GM12873 (cell line): ENCODE data around the gene PDZK1IP1.

Experiments
- TF ChIP-seq, protein P1 (sequence below): IDR thresholded peaks from 2 replicates; pipeline ENCODE4 v1.5.1; 2012; ENCODE audit warnings: low read depth, mild to moderate bottlenecking, moderate library complexity, low read length, control low read depth; ENCODE audit not compliant: insufficient read depth; ENCODE audit errors: missing control alignments

Gene PDZK1IP1

DNA sequence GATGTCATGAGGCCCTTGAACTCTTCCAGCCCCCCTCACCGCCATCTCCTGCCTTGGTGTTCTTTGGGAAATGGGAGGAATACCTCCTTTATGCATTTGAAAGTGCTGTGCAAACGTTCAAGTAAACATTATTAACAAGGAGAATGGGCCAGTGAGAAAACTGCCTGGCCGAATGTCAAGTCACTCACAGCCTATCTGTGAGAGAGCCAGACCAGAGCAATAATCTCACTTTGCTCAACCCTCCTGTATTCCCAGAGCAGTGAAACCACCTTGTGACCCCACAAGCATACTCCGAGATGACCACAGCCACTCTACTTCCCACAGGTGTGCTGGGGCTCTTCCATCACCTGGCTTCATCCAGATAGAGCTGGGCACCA lies 37.0 kb upstream of the PDZK1IP1 start:
- TF ChIP-seq, protein P1, sequence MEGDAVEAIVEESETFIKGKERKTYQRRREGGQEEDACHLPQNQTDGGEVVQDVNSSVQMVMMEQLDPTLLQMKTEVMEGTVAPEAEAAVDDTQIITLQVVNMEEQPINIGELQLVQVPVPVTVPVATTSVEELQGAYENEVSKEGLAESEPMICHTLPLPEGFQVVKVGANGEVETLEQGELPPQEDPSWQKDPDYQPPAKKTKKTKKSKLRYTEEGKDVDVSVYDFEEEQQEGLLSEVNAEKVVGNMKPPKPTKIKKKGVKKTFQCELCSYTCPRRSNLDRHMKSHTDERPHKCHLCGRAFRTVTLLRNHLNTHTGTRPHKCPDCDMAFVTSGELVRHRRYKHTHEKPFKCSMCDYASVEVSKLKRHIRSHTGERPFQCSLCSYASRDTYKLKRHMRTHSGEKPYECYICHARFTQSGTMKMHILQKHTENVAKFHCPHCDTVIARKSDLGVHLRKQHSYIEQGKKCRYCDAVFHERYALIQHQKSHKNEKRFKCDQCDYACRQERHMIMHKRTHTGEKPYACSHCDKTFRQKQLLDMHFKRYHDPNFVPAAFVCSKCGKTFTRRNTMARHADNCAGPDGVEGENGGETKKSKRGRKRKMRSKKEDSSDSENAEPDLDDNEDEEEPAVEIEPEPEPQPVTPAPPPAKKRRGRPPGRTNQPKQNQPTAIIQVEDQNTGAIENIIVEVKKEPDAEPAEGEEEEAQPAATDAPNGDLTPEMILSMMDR: no peak

DNA sequence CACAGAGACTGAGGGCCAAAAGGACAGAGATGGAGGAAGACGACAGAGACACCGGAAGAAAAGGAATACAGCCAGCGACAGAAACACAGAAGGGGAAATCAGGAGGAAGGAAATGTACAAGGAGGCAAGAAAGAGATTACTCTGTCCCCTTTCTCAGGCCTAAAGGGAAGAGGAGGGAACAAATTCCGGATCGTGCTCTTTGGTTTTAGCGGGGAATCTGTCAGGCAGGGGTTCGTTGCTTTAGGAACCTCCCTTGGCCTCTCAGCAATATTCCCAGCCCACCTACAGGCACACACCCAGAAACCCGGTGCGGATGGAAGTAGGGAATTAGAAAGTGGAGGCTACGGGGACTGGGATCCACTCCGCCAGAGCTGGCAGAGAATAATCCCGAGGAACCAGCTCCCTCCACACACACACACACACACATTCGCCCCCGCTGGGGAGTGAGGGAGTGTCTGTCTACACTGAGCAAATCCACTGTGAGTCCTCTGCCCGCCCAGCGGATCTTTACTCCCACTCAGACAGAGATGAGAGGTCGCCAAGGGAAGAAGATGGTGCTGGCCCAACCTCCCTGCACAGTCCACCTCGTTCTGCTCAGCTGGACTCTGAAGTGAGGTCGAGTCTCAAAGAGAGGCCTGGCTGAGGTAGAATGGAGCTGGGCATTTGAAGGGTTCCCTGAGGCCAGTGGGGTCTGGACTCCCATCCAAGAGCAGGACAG lies 36.4 kb upstream of the PDZK1IP1 start:
- TF ChIP-seq, protein P1: no peak

DNA sequence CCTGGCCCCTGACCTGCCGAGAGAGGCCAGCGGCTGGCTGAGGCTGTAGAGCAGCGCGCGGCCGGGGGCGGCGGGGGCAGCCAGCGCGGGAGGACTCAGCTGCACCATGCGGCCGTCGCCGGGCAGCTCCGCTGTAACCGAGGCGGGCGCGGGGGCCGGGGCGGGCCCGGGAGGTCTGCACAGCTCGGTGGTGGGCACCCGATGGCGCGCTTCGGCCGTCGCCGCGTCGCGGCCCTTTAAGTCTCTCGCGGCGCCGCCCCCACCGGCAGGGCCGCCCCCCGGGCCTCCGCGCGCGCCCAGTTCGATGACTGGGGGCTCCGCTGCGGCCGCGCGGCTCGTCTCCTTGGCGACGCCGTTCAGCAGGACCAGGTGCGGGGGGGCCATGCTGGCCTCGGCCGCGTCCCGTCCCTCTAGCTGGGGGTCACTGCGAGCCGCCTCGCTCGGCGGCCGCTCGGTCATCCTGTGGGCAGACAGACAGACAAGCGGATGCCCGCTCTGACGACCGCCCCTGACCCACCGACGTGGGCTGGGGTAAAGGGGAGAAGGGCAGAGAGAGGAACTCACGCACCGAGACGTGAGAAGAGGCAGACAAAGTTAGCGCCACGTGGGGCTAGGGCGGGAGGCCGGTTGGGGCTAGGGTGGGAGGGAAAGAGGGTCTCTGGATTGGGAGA lies 35.7 kb upstream of the PDZK1IP1 start:
- TF ChIP-seq, protein P1: no peak

GRCh38 chr1:47224676-47225399 lies 35.0 kb upstream of the PDZK1IP1 start:
- TF ChIP-seq, protein P1: no peak

DNA sequence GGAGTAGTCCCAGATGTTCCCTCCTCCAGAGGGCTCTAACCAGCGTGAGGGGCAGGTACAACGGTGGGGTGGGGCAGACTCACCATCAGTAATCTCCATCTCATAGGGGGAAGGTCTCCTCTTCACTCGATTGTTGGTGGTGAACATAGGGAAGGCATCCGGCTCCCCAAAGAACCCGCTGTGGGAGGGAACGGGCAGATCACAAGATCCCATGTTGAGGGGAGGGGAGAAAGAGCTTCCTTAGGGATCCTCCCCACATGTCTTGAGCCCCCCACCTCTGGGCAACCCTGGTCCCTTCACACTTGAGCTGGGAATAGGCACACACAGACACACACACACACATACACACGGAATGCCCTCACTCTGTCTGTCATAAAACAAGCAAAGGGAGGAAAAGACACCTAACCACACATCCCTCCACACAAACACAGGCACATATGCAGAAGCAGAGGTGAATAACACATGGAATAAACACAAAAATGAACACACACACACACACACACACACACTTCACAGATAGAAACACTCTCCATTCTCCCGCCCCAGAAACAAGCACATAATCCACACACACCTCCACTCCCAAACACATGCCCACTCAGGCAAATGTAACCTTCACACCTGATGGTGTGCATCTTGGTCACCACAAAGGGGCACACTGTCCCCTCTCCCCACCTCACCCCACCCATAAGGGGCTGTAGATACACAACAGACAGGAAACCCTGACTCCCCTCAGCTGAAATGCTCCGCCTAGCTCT lies 34.3 kb upstream of the PDZK1IP1 start:
- TF ChIP-seq, protein P1: no peak

- TF ChIP-seq, protein P1: no peak
Measured at GRCh38 chr1:47223174-47223920, 33.5 kb upstream of the PDZK1IP1 start.

- TF ChIP-seq, protein P1: no peak
Measured at GRCh38 chr1:47222476-47222875, 32.6 kb upstream of the PDZK1IP1 start.
